Activated naive CD8-positive, alpha-beta T cell (primary cell): ENCODE measurements around the gene RHO.

Experiments used
- H3K27ac Mint-ChIP-seq: one replicate; pipeline ENCODE4 v1.8.0; 2021; ENCODE audit warnings: mixed read lengths
- H3K27me3 Mint-ChIP-seq: one replicate; pipeline ENCODE4 v1.8.0; 2021; ENCODE audit warnings: mixed read lengths
- H3K36me3 Mint-ChIP-seq: one replicate; pipeline ENCODE4 v1.8.0; 2021; ENCODE audit warnings: mixed read lengths
- H3K4me1 Mint-ChIP-seq: one replicate; pipeline ENCODE4 v1.8.0; 2021; ENCODE audit warnings: low read depth, mixed read lengths
- H3K4me3 Mint-ChIP-seq: one replicate; pipeline ENCODE4 v1.8.0; 2021; ENCODE audit warnings: mild to moderate bottlenecking, mixed read lengths
- H3K9me3 Mint-ChIP-seq: one replicate; pipeline ENCODE4 v1.8.0; 2021; ENCODE audit warnings: low read depth, mixed read lengths

The RHO gene

DNA sequence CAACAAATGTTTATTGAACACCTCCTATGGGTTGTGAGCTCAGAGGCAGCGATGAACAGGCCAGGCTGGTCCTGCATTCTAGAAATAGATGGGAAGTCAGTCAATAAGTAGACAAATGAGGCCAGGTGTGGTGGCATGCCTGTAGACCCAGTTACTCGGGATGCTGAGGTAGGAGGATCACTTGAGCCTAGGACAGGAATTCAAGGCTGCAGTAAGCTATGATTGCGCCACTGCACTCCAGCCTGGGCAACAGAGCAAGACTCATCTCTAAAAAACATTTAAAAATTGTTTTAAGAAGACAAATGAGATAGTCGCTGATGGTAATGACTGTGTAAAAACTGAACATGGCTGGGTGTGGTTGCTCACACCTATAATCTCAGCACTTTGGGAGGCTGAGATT lies 4.4 kb upstream of the RHO start:
- no peak overlapping the region for H3K4me3 Mint-ChIP-seq
- H3K9me3 Mint-ChIP-seq, result no peaks in the 10 kb centered on the region
- no peaks in the 10 kb centered on the region for H3K27me3 Mint-ChIP-seq
- H3K27ac Mint-ChIP-seq, result no peak overlapping the region
- H3K36me3 Mint-ChIP-seq, result no peaks in the 10 kb centered on the region
- H3K4me1 Mint-ChIP-seq, result no peaks in the 10 kb centered on the region

DNA sequence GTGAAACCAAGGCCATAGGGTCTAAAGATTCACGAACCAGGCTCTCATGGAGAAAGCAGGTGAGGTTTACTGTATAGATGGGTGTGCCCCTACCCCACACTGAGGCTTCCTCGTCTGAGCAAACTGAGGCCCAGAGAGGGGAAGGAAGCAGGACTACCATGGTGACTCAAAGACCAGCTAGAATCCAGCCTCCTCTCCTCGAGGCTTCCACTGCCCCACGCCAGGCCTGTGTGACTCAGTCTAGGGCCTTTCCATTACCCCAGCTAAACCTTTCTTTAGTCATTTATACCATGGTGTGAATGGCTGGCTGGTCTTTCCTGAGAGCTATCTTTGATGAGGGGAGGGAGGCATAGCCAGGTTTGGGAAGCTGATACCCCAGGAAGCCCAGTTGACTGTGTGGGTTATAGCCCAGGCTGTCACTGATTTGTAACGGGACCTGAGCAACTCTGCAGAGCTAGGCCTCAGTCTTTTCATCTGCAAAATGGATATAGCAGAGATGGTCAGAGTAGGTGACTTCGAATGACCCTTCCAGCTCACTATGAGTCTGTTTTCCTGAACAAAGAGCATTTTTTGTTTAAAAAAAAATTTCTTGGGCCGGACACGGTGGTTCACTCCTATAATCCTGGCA lies 3.0 kb upstream of the RHO start:
- Mint-ChIP-seq H3K4me3 (no peak overlapping the region), H3K4me1 (no peaks in the 10 kb centered on the region), H3K9me3 (no peaks in the 10 kb centered on the region), H3K36me3 (no peaks in the 10 kb centered on the region), H3K27ac (no peak overlapping the region), H3K27me3 (no peaks in the 10 kb centered on the region)

- Mint-ChIP-seq H3K9me3 (no peaks in the 10 kb centered on the region), H3K27me3 (no peaks in the 10 kb centered on the region), H3K36me3 (no peaks in the 10 kb centered on the region), H3K27ac (no peak overlapping the region), H3K4me1 (no peaks in the 10 kb centered on the region), H3K4me3 (no peak overlapping the region)
Measured at GRCh38 chr3:129526121-129526900, 2.1 kb upstream of the RHO start.

DNA sequence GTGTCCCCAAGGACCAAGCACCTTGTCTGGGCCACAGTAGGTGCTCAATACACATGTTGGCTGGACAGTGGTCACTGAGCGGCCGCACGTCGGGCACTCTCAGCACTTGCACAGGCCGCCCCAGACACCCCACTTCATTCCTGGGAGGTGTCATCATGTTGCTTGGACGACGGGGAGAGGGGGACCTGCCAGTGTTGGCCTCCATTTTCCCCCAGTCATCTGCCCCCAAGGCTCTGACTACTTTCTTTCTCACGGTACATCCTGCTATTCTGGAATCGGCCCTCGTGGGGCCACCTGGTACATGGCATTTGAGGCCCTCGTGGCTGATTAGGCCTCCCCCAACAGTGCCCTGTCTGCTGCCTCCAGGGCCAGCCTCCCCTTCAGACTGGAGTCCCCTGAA lies 1.2 kb upstream of the RHO start:
- Mint-ChIP-seq H3K27me3 (no peaks in the 10 kb centered on the region), H3K27ac (no peak overlapping the region), H3K4me3 (no peak overlapping the region), H3K36me3 (no peaks in the 10 kb centered on the region), H3K9me3 (no peaks in the 10 kb centered on the region), H3K4me1 (no peaks in the 10 kb centered on the region)

- H3K27me3 Mint-ChIP-seq, result no peaks in the 10 kb centered on the region
- no peaks in the 10 kb centered on the region for H3K9me3 Mint-ChIP-seq
- no peaks in the 10 kb centered on the region for H3K36me3 Mint-ChIP-seq
- no peaks in the 10 kb centered on the region for H3K4me1 Mint-ChIP-seq
- H3K4me3 Mint-ChIP-seq, result no peak overlapping the region
- no peak overlapping the region for H3K27ac Mint-ChIP-seq
Measured at GRCh38 chr3:129529436-129530210, 1.2 kb downstream of the RHO start.

DNA sequence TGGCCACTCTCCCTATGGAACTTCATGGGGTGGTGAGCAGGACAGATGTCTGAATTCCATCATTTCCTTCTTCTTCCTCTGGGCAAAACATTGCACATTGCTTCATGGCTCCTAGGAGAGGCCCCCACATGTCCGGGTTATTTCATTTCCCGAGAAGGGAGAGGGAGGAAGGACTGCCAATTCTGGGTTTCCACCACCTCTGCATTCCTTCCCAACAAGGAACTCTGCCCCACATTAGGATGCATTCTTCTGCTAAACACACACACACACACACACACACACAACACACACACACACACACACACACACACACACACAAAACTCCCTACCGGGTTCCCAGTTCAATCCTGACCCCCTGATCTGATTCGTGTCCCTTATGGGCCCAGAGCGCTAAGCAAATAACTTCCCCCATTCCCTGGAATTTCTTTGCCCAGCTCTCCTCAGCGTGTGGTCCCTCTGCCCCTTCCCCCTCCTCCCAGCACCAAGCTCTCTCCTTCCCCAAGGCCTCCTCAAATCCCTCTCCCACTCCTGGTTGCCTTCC lies 1.9 kb downstream of the RHO start:
- H3K27me3 Mint-ChIP-seq, result no peaks in the 10 kb centered on the region
- no peak overlapping the region for H3K27ac Mint-ChIP-seq
- no peaks in the 10 kb centered on the region for H3K4me1 Mint-ChIP-seq
- H3K36me3 Mint-ChIP-seq, result no peaks in the 10 kb centered on the region
- H3K9me3 Mint-ChIP-seq, result no peaks in the 10 kb centered on the region
- no peak overlapping the region for H3K4me3 Mint-ChIP-seq

DNA sequence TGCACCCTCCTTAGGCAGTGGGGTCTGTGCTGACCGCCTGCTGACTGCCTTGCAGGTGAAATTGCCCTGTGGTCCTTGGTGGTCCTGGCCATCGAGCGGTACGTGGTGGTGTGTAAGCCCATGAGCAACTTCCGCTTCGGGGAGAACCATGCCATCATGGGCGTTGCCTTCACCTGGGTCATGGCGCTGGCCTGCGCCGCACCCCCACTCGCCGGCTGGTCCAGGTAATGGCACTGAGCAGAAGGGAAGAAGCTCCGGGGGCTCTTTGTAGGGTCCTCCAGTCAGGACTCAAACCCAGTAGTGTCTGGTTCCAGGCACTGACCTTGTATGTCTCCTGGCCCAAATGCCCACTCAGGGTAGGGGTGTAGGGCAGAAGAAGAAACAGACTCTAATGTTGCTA lies 2.4 kb downstream of the RHO start:
- no peak overlapping the region for H3K27ac Mint-ChIP-seq
- H3K27me3 Mint-ChIP-seq, result no peaks in the 10 kb centered on the region
- H3K9me3 Mint-ChIP-seq, result no peaks in the 10 kb centered on the region
- no peaks in the 10 kb centered on the region for H3K36me3 Mint-ChIP-seq
- H3K4me1 Mint-ChIP-seq, result no peaks in the 10 kb centered on the region
- no peak overlapping the region for H3K4me3 Mint-ChIP-seq

- Mint-ChIP-seq H3K27ac (no peak overlapping the region), H3K36me3 (no peaks in the 10 kb centered on the region)
Measured at GRCh38 chr3:129531699-129532098, 3.3 kb downstream of the RHO start.

GRCh38 chr3:129532261-129532660 lies 3.8 kb downstream of the RHO start:
- Mint-ChIP-seq H3K4me3 (no peak overlapping the region), H3K36me3 (no peaks in the 10 kb centered on the region), H3K27me3 (no peaks in the 10 kb centered on the region), H3K27ac (no peak overlapping the region), H3K9me3 (no peaks in the 10 kb centered on the region), H3K4me1 (no peaks in the 10 kb centered on the region)

More at GRCh38 chr3:129531699-129532098, 3.3 kb downstream of the RHO start:
- Mint-ChIP-seq H3K4me3 (no peak overlapping the region), H3K4me1 (no peaks in the 10 kb centered on the region), H3K9me3 (no peaks in the 10 kb centered on the region), H3K27me3 (no peaks in the 10 kb centered on the region)

GRCh38 chr3:129533406-129533805 lies 5.0 kb downstream of the RHO start:
- no peak overlapping the region for H3K4me3 Mint-ChIP-seq
- no peaks in the 10 kb centered on the region for H3K4me1 Mint-ChIP-seq
- H3K27me3 Mint-ChIP-seq, result no peaks in the 10 kb centered on the region
- no peaks in the 10 kb centered on the region for H3K36me3 Mint-ChIP-seq
- no peaks in the 10 kb centered on the region for H3K9me3 Mint-ChIP-seq
- H3K27ac Mint-ChIP-seq, result no peak overlapping the region

DNA sequence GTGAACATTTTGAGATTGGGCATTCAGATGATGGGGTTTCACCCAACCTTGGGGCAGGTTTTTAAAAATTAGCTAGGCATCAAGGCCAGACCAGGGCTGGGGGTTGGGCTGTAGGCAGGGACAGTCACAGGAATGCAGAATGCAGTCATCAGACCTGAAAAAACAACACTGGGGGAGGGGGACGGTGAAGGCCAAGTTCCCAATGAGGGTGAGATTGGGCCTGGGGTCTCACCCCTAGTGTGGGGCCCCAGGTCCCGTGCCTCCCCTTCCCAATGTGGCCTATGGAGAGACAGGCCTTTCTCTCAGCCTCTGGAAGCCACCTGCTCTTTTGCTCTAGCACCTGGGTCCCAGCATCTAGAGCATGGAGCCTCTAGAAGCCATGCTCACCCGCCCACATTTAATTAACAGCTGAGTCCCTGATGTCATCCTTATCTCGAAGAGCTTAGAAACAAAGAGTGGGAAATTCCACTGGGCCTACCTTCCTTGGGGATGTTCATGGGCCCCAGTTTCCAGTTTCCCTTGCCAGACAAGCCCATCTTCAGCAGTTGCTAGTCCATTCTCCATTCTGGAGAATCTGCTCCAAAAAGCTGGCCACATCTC lies 6.1 kb downstream of the RHO start:
- Mint-ChIP-seq H3K4me1 (no peaks in the 10 kb centered on the region), H3K4me3 (no peak overlapping the region), H3K27me3 (no peaks in the 10 kb centered on the region), H3K9me3 (no peaks in the 10 kb centered on the region), H3K36me3 (no peaks in the 10 kb centered on the region), H3K27ac (no peak overlapping the region)

DNA sequence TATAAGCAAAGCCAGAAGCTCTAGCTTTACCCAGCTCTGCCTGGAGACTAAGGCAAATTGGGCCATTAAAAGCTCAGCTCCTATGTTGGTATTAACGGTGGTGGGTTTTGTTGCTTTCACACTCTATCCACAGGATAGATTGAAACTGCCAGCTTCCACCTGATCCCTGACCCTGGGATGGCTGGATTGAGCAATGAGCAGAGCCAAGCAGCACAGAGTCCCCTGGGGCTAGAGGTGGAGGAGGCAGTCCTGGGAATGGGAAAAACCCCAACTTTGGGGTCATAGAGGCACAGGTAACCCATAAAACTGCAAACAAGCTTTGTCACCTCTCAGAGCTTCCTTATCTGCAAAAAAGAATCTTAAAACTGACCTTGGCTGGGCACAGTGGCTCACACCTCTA lies 6.6 kb downstream of the RHO start:
- H3K9me3 Mint-ChIP-seq, result no peaks in the 10 kb centered on the region
- H3K4me1 Mint-ChIP-seq, result no peaks in the 10 kb centered on the region
- H3K27ac Mint-ChIP-seq, result no peak overlapping the region
- no peak overlapping the region for H3K4me3 Mint-ChIP-seq
- no peaks in the 10 kb centered on the region for H3K36me3 Mint-ChIP-seq
- H3K27me3 Mint-ChIP-seq, result no peaks in the 10 kb centered on the region

GRCh38 chr3:129536374-129536667 lies 7.9 kb downstream of the RHO start:
- Mint-ChIP-seq H3K9me3 (no peaks in the 10 kb centered on the region), H3K36me3 (no peaks in the 10 kb centered on the region), H3K27ac (no peak overlapping the region), H3K27me3 (no peaks in the 10 kb centered on the region), H3K4me1 (no peaks in the 10 kb centered on the region), H3K4me3 (no peak overlapping the region)

DNA sequence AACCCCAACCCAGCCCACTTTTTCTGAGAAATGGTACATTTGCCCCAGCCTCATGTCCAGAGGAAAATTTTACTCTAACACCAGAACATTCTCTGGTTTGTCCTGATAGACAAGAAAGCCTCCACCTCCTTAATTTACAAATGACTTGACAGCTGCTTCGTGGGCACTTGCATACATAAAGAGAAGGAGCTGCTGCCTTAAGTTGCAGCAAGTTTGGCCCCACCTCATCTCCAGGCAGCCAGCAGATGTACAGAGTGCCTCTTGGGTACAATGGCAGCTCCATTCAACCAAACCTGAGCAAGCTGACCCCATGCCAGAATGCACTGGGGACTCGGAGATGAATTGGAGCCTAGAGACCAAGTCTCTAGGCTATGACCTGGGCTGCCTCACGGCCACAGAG lies 8.4 kb downstream of the RHO start:
- H3K4me1 Mint-ChIP-seq, result no peaks in the 10 kb centered on the region
- no peak overlapping the region for H3K4me3 Mint-ChIP-seq
- no peaks in the 10 kb centered on the region for H3K36me3 Mint-ChIP-seq
- H3K9me3 Mint-ChIP-seq, result no peaks in the 10 kb centered on the region
- H3K27me3 Mint-ChIP-seq, result no peaks in the 10 kb centered on the region
- H3K27ac Mint-ChIP-seq, result no peak overlapping the region

DNA sequence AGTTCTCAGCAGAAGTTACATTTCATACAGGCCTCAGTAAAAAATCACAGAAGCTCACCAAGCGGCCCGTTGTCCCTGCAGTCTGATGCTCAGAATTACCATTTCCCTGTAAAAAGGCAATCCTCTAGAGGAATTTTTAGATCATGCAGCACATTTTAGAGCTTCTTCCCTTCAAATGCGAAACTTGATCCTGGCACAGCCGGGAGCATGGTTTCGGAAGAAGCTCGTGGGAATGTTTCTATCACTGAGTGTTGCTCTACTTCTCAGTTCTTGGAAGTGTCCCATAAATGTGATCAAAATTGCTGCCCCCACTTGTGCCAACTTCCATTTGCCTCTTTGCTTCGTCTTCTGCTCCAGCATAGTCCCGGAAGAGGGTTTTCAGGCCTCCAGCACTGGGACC lies 10.8 kb downstream of the RHO start:
- Mint-ChIP-seq H3K27ac (no peak overlapping the region), H3K27me3 (no peaks in the 10 kb centered on the region), H3K36me3 (no peaks in the 10 kb centered on the region), H3K9me3 (no peaks in the 10 kb centered on the region), H3K4me1 (no peaks in the 10 kb centered on the region), H3K4me3 (no peak overlapping the region)
